Renal cortical epithelial cell (primary cell): Measurements from ENCODE around the gene PRDM16. TPM values are rescaled to one million over a fixed set of nuclear protein-coding genes. Genes with fewer than 3 reads are reported as not detected.

Source experiments
- DNase-seq: peaks from one replicate; pipeline ENCODE4 v3.0.0-alpha.2; 2011; ENCODE audit warnings: low read depth
- total RNA-seq: library from RNA; depleted of rRNA; stranded (reverse); fragments of >200 nt; gene quantifications from 2 replicates; pipeline ENCODE4 v1.2.3, GENCODE V29; 2014

The PRDM16 gene
- total RNA-seq, 1 donor from 2014 or later: 0.94 TPM

DNA sequence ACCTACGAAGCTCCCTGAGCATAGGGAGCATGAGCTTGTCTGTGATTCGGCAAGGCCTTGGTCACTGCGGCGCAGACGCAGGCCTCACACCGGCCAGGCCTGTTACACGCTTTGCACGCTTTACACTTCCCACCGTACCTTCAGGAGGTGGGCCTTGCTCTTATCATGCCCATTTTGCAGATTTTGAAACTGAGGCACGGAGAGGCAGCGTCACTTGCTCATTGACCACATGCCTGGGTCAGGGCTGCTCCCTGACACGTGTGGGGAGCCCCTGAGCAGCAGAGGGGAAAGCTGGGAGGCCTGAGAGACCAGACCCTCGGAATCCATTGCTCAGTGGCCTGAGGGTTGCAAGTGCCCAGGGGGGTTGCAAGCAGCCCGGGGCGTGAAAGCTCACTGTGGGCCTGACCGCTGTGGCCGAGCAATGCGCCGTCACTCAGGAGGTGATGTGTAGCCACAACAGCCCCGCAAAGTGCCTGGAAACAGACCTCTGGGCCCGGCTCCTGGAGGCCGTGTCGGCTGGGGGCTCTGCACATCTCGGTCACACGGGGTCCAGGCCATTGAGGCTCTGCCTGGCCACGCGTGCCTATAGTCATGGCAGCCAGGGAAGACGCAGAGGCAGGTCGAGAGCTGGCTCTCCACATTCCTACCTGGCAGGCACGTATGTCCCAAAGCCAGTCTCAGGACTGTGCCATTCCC lies 392.4 kb downstream of the PRDM16 start:
- no peak for DNase-seq

DNA sequence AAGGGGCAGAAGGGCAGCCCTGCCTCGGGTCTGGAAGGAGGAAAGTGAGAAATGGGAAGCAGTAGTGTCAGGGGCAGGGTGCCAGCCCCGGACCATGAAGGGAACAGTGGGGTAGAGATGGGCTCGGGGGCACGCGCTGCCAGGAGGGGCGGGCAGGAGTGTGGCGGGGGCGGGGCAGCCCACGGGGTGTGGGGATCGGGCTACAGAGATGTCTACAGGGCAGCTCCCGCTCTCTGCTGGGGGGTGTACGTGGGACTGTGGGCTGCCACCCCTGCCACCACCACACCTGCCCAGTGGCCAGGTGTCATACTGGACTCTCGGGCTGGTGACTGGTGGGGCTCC lies 392.9 kb downstream of the PRDM16 start:
- DNase-seq: no peak

DNA sequence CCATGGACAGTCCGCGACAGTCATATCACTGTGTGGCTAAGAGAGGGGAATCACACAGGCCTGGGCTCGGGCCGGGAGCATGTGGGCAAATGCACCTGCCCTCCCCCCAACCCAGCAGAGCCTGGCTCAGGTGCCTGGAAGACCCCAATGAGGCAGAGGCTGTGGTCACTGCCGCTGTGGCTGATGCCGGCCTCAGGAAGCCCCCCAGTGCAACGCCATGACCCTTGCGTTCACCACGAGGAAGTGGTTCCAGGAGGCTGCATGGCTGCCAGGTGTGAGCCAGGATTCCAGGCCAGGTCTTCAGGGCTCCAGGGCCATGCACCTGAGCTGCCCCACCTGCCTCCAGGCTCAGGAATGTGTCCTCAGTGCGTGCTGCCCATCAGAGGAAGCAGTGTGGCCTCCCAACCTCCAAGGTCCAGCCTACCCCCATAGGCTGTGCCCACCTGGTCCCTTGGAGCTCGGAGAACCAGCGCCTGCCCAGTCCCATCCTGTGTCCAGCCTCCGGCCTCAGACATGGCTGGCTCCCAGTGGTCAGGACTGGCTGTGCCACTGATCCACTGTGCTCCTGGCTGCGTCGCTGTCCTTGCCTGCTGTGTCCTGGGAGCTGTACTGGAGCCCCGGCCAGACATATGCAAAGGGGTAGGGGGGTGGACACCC lies 393.5 kb downstream of the PRDM16 start:
- no peak for DNase-seq

- no peak for DNase-seq
Measured at GRCh38 chr1:3463013-3463385, 394.0 kb downstream of the PRDM16 start.

DNA sequence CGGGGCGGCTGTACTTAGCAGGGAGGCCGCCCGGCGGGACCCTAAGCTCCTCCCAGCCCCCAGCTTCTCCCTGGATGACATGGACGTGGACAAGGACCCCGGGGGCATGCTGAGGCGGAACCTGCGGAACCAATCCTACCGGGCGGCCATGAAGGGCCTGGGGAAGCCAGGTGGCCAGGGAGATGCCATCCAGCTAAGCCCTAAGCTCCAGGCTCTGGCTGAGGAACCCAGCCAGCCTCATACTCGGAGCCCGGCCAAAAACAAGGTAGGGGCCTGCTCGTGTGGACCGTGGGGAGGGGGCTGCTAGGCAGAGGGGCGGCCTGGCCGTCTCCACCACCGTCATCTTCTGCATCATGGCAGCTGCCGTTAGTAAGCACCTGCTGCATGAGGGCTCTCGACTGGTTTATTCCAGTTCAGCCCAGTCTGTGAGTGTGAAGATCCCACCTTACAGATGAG lies 394.4 kb downstream of the PRDM16 start:
- DNase-seq: no peak

DNA sequence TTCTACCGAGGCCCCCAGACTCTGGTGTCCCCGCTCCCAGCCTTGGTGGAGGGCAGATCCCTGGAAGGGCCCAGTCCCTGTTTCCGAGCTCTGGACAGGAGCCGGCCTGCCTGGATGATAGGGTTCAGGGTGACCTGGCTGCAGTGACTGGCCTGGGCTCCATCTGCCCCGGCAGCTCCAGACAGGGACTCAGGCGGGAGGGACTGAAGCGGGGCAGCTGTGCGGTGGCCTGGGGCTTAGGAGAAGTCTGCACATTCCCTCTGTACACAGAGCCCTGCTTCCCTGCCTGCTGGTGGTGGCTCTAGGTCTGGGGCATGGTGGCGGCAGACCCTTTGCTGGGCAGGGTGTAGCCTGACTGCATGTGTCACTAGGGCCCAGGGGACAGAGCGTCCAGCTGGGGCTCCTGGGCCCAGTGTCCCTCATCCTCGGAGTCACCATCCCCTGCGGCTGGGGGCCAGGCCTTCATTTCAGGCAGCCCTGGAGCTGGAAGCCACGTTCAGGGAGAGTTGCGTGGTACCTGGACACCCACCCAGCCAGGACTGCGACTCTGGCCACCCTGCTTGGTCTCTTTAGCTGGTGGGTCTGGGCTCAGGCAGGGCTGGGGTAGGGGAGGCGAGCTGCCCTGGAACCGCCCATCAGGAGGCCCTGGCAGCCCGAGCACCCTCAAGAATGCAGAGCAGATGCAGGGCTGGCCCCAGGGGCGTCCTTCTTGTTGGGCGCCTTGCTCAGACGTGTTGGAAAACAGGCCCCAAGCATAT lies 395.1 kb downstream of the PRDM16 start:
- no peak for DNase-seq

DNA sequence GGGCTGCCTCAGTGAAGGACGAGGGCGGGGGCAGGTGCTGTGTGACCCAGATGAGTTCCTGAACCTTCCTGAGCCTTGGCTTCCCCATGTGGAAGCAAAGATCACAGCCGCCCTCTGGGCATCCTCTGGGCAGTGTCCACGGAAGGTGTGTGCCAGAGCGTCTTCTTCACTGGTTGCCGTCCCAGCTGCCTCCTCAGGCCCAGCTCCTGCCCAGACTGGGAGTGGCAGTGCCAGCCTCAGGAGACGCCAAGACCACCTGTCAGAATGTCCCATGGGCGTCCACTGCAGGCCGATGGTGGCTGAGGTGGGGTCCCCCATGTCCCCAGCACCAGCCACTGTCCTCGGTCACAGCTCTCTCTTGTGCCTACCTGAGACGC lies 395.6 kb downstream of the PRDM16 start:
- DNase-seq: no peak

DNA sequence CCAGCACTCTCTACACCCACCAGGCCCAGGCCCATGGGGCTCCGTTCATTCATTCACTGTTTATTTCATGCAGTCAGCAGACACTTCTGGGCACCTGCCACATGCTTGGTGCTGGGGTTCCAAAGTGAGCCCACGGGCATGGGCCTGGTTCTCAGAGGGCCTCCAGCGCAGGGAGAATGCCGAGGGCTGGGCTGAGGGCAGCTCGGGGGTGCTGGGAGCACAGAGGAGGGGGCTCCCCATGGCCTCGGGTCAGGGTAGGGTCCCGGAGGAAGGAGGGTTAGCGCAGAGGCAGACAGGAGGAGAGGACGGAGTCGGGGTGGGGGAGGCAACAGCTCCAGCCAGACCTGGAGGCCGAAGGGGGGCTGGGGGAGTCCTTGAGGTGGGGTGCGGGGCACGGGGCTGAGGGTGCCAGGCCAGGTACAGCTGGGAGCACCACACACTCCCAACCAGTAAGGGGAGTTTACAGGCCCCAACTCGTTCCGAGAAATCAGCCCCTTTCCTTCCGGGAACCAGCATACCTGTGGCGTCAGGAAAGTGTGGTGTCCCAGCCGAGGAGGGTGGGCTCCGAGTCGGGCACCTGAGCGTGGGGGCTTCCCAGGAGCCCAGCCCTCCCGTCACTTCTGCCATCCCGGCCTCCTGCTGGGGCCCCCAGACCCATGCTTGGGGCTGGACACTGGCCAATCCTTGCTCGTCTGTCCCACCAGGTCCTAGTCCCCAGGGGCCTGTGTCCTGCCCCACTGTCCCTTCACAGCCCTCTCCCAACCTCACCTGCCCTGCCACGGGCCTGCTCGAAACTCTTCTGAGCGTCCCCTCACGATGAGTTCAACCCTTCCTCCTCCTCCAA lies 396.3 kb downstream of the PRDM16 start:
- DNase-seq: no peak

DNA sequence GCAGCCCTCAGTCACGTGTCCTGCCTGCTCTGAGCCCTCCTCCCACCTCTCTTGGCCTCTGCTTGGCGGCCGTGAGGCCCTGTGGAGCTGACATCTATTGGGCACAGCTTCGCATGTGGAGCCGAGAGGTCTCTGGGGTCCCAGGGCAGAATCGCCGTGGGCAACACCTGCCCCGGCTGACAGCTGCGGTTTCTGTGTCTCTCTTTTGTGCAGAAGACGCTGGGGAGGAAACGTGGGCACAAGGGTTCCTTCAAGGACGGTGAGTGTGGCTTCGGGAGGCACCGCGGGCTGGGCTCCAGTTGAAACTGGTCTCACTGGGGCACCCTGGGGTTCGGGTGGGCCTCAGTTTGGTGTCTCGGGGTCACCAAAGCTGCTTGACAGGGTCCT lies 396.9 kb downstream of the PRDM16 start:
- no peak for DNase-seq

GRCh38 chr1:3466366-3467075 lies 397.5 kb downstream of the PRDM16 start:
- no peak for DNase-seq

GRCh38 chr1:3467096-3468036 lies 398.4 kb downstream of the PRDM16 start:
- no peak for DNase-seq

DNA sequence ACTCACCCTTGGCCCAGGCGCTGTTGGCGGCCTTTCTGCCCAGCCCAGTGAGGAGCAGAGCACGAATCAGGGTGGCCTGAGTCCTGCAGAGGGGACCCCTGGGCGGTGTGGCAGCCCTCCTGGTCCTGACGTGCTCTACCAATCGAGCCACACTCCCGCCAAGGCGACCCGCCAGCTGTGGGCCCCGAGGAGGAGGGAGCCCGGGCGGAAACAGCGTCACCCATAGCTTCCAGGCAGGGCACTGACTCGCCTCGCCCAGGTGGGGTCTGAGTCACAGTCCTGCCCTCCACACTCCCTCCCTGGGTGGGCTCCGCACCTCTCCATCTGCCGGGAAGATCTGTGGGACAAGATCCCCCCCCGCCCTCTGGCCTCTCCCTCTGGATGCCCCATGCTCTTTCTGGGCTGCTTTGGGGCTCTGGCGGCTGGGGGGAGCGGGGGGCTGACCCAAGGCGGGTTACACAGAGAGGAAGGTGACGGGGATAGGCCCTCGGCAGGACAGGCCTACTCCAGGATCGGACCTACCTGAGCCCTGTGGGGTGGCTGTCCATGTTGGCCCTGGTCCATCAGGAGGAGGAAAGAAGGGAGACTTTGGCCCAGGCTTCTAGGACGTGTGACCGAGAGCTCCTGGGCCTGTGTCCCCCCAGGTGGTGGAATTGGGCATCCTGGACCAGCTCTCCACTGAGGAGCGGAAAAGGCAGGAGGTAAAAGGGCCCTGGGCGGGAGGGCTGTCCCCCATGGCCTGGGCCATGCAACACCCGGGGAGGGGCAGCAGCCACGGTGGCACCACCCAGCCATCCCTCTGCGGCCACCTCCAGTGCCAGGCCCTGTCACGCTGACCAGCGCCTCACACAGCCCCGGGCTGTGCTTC lies 399.5 kb downstream of the PRDM16 start:
- no peak for DNase-seq

DNA sequence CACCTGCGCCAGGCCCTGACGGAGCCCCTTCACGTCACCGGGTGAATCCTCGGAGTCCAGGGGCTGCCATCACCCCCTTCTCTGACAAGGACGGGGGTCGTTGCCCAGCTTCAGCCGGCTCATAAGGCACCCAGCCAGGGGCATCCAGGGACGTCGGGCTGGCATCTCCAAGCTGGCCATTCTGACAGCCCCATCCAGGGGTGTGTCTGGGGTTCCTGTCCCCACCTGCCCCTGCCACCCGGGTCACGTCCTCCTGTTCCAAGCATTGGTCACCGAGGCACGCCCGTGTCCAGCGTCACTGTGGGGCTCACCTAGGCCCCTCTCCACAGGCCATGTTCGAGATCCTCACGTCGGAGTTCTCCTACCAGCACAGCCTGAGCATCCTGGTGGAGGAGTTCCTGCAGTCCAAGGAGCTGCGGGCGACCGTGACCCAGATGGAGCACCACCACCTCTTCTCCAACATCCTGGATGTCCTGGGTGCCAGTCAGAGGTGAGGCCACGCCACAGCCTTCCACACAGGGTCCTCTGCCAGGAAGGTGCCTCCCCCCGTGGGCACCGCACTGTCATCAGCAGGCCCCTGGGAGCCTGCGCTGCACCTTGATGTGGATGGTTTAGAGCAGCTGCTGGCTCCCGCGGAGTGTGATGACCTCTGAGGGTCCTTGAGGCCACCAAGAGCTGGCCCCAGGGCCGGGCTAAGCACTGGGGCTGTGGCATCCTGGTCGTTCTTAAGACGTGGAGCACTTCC lies 400.3 kb downstream of the PRDM16 start:
- DNase-seq: no peak

DNA sequence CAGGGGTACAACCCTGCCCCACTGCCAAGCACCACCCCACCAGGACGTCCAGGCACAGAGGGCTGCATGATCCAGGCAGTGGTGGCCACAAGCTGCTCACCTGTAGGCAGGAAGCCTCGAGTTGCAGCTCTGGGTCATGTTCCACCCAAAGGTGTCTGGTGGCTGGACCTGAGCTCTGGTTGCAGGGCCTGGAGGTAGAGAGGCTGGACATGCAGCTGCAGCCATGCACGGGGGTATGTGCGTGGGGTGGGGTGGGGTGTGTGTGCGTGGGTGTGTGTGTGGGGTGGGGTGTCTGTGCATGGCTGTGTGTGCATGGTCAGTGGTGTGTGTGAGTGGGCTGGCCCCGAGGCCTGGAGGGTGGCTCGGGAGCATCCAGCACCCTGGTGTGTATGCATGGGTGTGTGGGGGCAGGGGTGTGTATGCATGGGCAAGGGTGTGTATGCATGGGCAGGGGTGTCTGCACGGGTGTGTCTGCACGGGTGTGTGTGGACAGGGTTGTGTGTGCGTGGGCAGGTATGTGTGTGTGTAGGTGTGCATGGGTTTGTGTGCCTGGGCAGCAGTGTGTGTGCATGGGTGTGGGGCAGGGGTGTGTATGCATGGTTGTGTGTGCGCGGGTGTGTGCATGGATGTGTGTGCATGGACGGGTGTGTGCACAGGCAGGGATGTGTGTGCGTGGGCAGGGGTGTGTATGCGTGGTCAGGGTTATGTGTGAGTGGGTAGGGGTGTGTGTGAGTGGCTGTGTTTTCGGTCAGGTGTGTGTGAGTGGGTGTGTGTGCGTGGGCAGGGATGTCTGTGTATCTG lies 401.0 kb downstream of the PRDM16 start:
- no peak for DNase-seq

DNA sequence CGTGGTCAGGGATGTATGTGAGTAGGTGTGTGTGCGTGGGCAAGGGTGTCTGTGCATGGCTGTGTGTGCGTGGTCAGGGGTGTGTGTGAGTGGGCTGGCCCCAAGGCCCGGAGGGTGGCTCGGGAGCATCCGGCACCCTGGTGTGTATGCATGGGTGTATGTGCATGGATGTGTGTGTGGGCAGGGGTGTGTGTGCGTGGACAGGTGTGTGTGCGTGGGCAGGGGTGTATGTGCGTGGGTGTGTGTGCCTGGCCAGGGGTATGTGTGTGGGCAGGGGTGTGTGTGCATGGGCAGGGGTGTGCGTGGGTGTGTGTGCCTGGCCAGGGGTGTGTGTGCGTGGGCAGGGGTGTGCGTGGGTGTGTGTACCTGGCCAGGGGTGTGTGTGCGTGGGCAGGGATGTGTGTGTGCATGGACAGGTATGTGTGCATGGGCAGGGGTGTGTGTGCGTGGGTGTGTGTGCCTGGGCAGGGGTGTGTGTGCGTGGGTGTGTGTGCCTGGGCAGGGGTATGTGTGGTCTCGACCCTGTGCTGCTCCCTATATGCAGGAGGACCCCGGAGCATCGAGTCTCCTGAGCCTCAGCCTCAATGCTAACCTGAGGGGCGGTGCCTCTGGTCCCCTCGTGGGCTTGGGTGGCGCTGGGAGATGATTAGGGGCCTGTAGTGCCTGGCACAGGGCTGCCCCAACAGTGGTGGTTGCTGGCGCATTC lies 401.8 kb downstream of the PRDM16 start:
- no peak for DNase-seq

- DNase-seq: peak; percentile 21
Measured at GRCh38 chr1:3471356-3472087, 402.5 kb downstream of the PRDM16 start.
